Measurements from ENCODE around the gene MOB4. TPM values are rescaled to one million over a fixed set of nuclear protein-coding genes. Genes with fewer than 3 reads are reported as not detected.

Gene MOB4
- polyA plus RNA-seq, 4 donors, result 17.6 to 35.1 (median 23.2) TPM

GRCh38 chr2:197502201-197502600 is 13.7 kb upstream of the MOB4 start:
- Histone ChIP-seq H3K4me3 (ENCODE audit: low read depth in 1 of 3, low read length in 3 of 3) (peak overlapping the region in 2 of 3 donors; percentile 62 to 77), H3K27ac (ENCODE audit: low read depth in 1 of 3, low read length in 2 of 3) (peak overlapping the region in 2 of 3 donors; percentile 38 to 93), H3K27me3 (ENCODE audit: control insufficient read depth in 3 of 3, insufficient read depth in 3 of 3, low read length in 3 of 3) (no peaks in the 10 kb centered on the region), H3K36me3 (ENCODE audit: control insufficient read depth in 3 of 3, insufficient read depth in 2 of 3, low read depth in 1 of 3, low read length in 3 of 3) (peaks cover 0 to 24% (median 0%) of the 10 kb centered on the region in 3 donors), H3K4me1 (ENCODE audit: control insufficient read depth in 3 of 3, insufficient read depth in 2 of 3, low read depth in 1 of 3, low read length in 2 of 3) (peaks cover 0 to 10% (median 6%) of the 10 kb centered on the region in 3 donors), H3K9me3 (ENCODE audit: control insufficient read depth in 2 of 2, insufficient read depth in 1 of 2, low read depth in 1 of 2, low read length in 1 of 2) (no peaks in the 10 kb centered on the region)
- WGBS, 3 donors, result 13 to 43% (median 16%) methylated on average over 4 of the region's 4 CpGs
- DNase-seq, result no peak
- no peak for FAIRE-seq

- DNase-seq (no peak), FAIRE-seq (peak; percentile 10)
- 32 to 60% (median 39%) methylated on average over 4 of the region's 4 CpGs for WGBS, 3 donors
- Histone ChIP-seq H3K36me3 (ENCODE audit: control insufficient read depth in 3 of 3, insufficient read depth in 2 of 3, low read depth in 1 of 3, low read length in 3 of 3) (peaks cover 0 to 24% (median 0%) of the 10 kb centered on the region in 3 donors), H3K4me1 (ENCODE audit: control insufficient read depth in 3 of 3, insufficient read depth in 2 of 3, low read depth in 1 of 3, low read length in 2 of 3) (peaks cover 0 to 8% (median 5%) of the 10 kb centered on the region in 3 donors), H3K9me3 (ENCODE audit: control insufficient read depth in 2 of 2, insufficient read depth in 1 of 2, low read depth in 1 of 2, low read length in 1 of 2) (no peaks in the 10 kb centered on the region), H3K4me3 (ENCODE audit: low read depth in 1 of 3, low read length in 3 of 3) (peak overlapping the region in 1 of 3 donors; percentile 77), H3K27me3 (ENCODE audit: control insufficient read depth in 3 of 3, insufficient read depth in 3 of 3, low read length in 3 of 3) (no peaks in the 10 kb centered on the region), H3K27ac (ENCODE audit: low read depth in 1 of 3, low read length in 2 of 3) (peak overlapping the region in 1 of 3 donors; percentile 93)
Measured at GRCh38 chr2:197502685-197503084, 13.2 kb upstream of the MOB4 start.

- WGBS, 3 donors, result 90 to 98% (median 97%) methylated on average over 2 of the region's 2 CpGs
- no peaks in the 10 kb centered on the region for H3K27me3 ChIP-seq (ENCODE audit: control insufficient read depth in 3 of 3, insufficient read depth in 3 of 3, low read length in 3 of 3)
- H3K27ac ChIP-seq (ENCODE audit: low read depth in 1 of 3, low read length in 2 of 3), result no peak overlapping the region
- no peaks in the 10 kb centered on the region for H3K9me3 ChIP-seq (ENCODE audit: control insufficient read depth in 2 of 2, insufficient read depth in 1 of 2, low read depth in 1 of 2, low read length in 1 of 2)
- peaks cover 0 to 6% (median 2%) of the 10 kb centered on the region in 3 donors for H3K4me1 ChIP-seq (ENCODE audit: control insufficient read depth in 3 of 3, insufficient read depth in 2 of 3, low read depth in 1 of 3, low read length in 2 of 3)
- peaks cover 0 to 24% (median 0%) of the 10 kb centered on the region in 3 donors for H3K36me3 ChIP-seq (ENCODE audit: control insufficient read depth in 3 of 3, insufficient read depth in 2 of 3, low read depth in 1 of 3, low read length in 3 of 3)
- FAIRE-seq, result no peak
- no peak for DNase-seq
- H3K4me3 ChIP-seq (ENCODE audit: low read depth in 1 of 3, low read length in 3 of 3), result no peak overlapping the region
Measured at GRCh38 chr2:197504000-197504399, 11.9 kb upstream of the MOB4 start.

DNA sequence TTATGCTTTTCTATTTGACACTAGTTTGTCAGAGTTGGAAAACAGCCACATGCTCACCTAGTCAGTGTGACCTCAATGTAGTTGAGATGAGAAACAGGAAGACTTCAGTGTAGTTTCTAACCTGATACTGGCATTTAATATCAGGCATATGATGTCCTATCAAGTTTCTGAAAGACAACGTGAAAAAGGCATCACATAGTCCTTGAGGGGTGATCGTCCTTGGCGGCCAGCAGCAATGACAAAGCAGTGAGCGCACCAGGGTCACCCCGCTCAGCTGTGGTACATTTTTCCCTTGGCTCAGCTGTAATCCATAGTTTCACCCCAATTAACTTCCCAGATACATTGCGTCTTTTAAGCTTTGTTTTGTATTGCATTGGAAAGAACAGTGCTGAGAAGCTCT is 11.4 kb upstream of the MOB4 start:
- Histone ChIP-seq H3K4me3 (ENCODE audit: low read depth in 1 of 3, low read length in 3 of 3) (no peak overlapping the region), H3K36me3 (ENCODE audit: control insufficient read depth in 3 of 3, insufficient read depth in 2 of 3, low read depth in 1 of 3, low read length in 3 of 3) (peaks cover 0 to 24% (median 0%) of the 10 kb centered on the region in 3 donors), H3K9me3 (ENCODE audit: control insufficient read depth in 2 of 2, insufficient read depth in 1 of 2, low read depth in 1 of 2, low read length in 1 of 2) (no peaks in the 10 kb centered on the region), H3K27ac (ENCODE audit: low read depth in 1 of 3, low read length in 2 of 3) (no peak overlapping the region), H3K27me3 (ENCODE audit: control insufficient read depth in 3 of 3, insufficient read depth in 3 of 3, low read length in 3 of 3) (no peaks in the 10 kb centered on the region), H3K4me1 (ENCODE audit: control insufficient read depth in 3 of 3, insufficient read depth in 2 of 3, low read depth in 1 of 3, low read length in 2 of 3) (peaks cover 0 to 6% (median 2%) of the 10 kb centered on the region in 3 donors)
- DNase-seq, result no peak
- WGBS, 3 donors, result 85 to 92% (median 91%) methylated on average over 6 of the region's 6 CpGs
- FAIRE-seq, result no peak

DNA sequence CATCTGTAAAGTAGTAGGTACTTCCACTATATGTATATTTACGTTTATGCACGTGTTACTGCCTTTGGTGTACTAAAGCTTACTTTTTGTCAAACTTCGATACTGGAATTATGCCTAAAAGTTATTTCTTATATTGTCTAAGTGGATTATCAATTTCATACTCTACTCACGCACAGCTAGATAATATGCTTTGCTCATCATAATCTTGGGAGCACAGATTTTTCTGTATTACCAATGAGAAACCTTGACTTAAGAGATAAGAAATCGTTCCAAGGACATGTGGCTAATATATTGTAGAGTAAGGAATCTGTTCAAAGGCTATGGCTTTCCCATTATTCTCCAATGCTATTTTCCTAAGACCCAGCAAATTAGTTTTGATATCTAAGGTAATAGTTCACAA is 9.2 kb upstream of the MOB4 start:
- WGBS, 3 donors, result 80 to 93% (median 82%) methylated on average over 5 of the region's 5 CpGs
- no peaks in the 10 kb centered on the region for H3K27me3 ChIP-seq (ENCODE audit: control insufficient read depth in 3 of 3, insufficient read depth in 3 of 3, low read length in 3 of 3)
- peaks cover 0 to 6% (median 2%) of the 10 kb centered on the region in 3 donors for H3K4me1 ChIP-seq (ENCODE audit: control insufficient read depth in 3 of 3, insufficient read depth in 2 of 3, low read depth in 1 of 3, low read length in 2 of 3)
- H3K4me3 ChIP-seq (ENCODE audit: low read depth in 1 of 3, low read length in 3 of 3), result no peak overlapping the region
- H3K36me3 ChIP-seq (ENCODE audit: control insufficient read depth in 3 of 3, insufficient read depth in 2 of 3, low read depth in 1 of 3, low read length in 3 of 3), result peaks cover 0 to 27% (median 0%) of the 10 kb centered on the region in 3 donors
- FAIRE-seq, result no peak
- H3K27ac ChIP-seq (ENCODE audit: low read depth in 1 of 3, low read length in 2 of 3), result no peak overlapping the region
- no peaks in the 10 kb centered on the region for H3K9me3 ChIP-seq (ENCODE audit: control insufficient read depth in 2 of 2, insufficient read depth in 1 of 2, low read depth in 1 of 2, low read length in 1 of 2)
- no peak for DNase-seq

DNA sequence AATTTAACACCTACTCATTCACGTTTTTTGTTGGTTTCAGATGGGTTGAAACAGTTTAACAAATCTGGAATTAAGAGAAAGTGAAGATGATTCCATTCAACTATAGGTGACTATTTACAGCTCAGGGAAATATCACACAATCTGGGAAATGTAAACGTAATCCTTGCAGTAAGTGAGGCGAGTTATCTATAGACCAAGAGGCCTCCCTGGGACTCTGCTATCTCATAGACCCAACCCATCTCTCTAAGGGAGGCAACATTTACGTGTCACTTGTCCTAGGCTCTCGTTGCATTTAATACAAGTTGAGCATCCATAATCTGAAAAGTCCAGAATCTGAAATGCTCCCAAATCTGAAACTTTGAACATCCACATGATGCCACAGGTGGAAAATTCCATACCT is 2.0 kb upstream of the MOB4 start:
- no peak overlapping the region for H3K4me3 ChIP-seq (ENCODE audit: low read depth in 1 of 3, low read length in 3 of 3)
- WGBS, 3 donors, result 87 to 90% (median 88%) methylated on average over 5 of the region's 5 CpGs

DNA sequence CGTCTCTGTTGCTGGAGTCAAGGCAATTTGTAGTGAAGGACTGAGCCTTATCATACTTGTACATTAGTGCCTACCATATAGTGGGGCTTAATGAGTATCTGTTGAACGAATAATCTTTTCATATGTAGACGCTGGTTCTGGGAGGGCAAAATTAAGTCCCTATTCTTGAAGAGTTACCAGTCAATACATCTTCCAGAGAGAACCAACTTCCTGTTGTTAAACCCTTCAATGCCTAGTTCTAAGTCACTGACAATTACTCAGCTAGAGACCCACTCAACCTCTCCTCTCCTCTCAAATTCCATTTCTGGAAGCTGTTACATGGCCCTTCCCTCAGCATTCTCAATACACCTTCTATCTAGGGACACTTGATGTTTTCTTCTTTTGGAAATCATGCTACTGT is 1.1 kb upstream of the MOB4 start:
- WGBS, 3 donors, result 54 to 56% (median 56%) methylated on average over 3 of the region's 3 CpGs
- Histone ChIP-seq H3K4me3 (ENCODE audit: low read depth in 1 of 3, low read length in 3 of 3) (peak overlapping the region in 2 of 3 donors; percentile 62 to 95), H3K9me3 (ENCODE audit: control insufficient read depth in 2 of 2, insufficient read depth in 1 of 2, low read depth in 1 of 2, low read length in 1 of 2) (no peaks in the 10 kb centered on the region), H3K4me1 (ENCODE audit: control insufficient read depth in 3 of 3, insufficient read depth in 2 of 3, low read depth in 1 of 3, low read length in 2 of 3) (peaks cover 0 to 6% (median 5%) of the 10 kb centered on the region in 3 donors), H3K27ac (ENCODE audit: low read depth in 1 of 3, low read length in 2 of 3) (peak overlapping the region; percentile 84 to 97 (median 89)), H3K36me3 (ENCODE audit: control insufficient read depth in 3 of 3, insufficient read depth in 2 of 3, low read depth in 1 of 3, low read length in 3 of 3) (peaks cover 0 to 10% (median 0%) of the 10 kb centered on the region in 3 donors), H3K27me3 (ENCODE audit: control insufficient read depth in 3 of 3, insufficient read depth in 3 of 3, low read length in 3 of 3) (no peaks in the 10 kb centered on the region)
- no peak for FAIRE-seq
- no peak for DNase-seq

More for the DNA sequence above, 2.0 kb upstream of the MOB4 start:
- peaks cover 0 to 8% (median 0%) of the 10 kb centered on the region in 3 donors for H3K36me3 ChIP-seq (ENCODE audit: control insufficient read depth in 3 of 3, insufficient read depth in 2 of 3, low read depth in 1 of 3, low read length in 3 of 3)
- no peaks in the 10 kb centered on the region for H3K27me3 ChIP-seq (ENCODE audit: control insufficient read depth in 3 of 3, insufficient read depth in 3 of 3, low read length in 3 of 3)
- H3K9me3 ChIP-seq (ENCODE audit: control insufficient read depth in 2 of 2, insufficient read depth in 1 of 2, low read depth in 1 of 2, low read length in 1 of 2), result no peaks in the 10 kb centered on the region
- no peak for DNase-seq
- peaks cover 0 to 6% (median 5%) of the 10 kb centered on the region in 3 donors for H3K4me1 ChIP-seq (ENCODE audit: control insufficient read depth in 3 of 3, insufficient read depth in 2 of 3, low read depth in 1 of 3, low read length in 2 of 3)
- no peak overlapping the region for H3K27ac ChIP-seq (ENCODE audit: low read depth in 1 of 3, low read length in 2 of 3)
- FAIRE-seq, result no peak

DNA sequence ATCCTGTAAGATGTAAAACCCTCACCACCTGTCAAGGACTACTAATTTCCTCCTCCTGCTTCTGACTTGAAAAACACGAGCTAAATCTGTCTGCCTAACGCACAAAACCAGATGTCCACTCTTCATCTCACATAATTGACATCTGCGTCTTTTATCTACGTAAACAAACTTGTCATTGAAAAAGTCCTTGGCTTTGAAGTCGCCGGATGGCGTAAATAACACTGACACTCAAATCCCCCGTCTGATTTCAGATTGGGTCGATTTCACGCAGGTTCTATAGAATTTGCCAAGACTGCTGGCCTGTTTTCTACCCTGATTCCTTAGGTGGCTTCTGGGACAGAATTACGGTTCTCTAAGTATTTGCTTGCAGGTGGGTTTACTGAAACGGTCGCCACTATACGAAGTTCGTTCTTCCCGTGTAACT is 539 bp upstream of the MOB4 start:
- Histone ChIP-seq H3K9me3 (ENCODE audit: control insufficient read depth in 2 of 2, insufficient read depth in 1 of 2, low read depth in 1 of 2, low read length in 1 of 2) (no peaks in the 10 kb centered on the region), H3K4me1 (ENCODE audit: control insufficient read depth in 3 of 3, insufficient read depth in 2 of 3, low read depth in 1 of 3, low read length in 2 of 3) (peaks cover 0 to 6% (median 5%) of the 10 kb centered on the region in 3 donors), H3K27ac (ENCODE audit: low read depth in 1 of 3, low read length in 2 of 3) (peak overlapping the region; percentile 84 to 97 (median 89)), H3K36me3 (ENCODE audit: control insufficient read depth in 3 of 3, insufficient read depth in 2 of 3, low read depth in 1 of 3, low read length in 3 of 3) (peaks cover 0 to 12% (median 0%) of the 10 kb centered on the region in 3 donors), H3K27me3 (ENCODE audit: control insufficient read depth in 3 of 3, insufficient read depth in 3 of 3, low read length in 3 of 3) (no peaks in the 10 kb centered on the region), H3K4me3 (ENCODE audit: low read depth in 1 of 3, low read length in 3 of 3) (peak overlapping the region; percentile 62 to 95 (median 74))
- WGBS, 3 donors, result 0% methylated on average over 16 of the region's 16 CpGs
- no peak for FAIRE-seq
- DNase-seq, result no peak

GRCh38 chr2:197516393-197516761 is 511 bp downstream of the MOB4 start:
- FAIRE-seq (no peak), DNase-seq (peak in 1 of 2 donors; percentile 43)
- Histone ChIP-seq H3K27me3 (ENCODE audit: control insufficient read depth in 3 of 3, insufficient read depth in 3 of 3, low read length in 3 of 3) (no peaks in the 10 kb centered on the region), H3K9me3 (ENCODE audit: control insufficient read depth in 2 of 2, insufficient read depth in 1 of 2, low read depth in 1 of 2, low read length in 1 of 2) (peaks cover 0 to 4% of the 10 kb centered on the region in 2 donors), H3K4me3 (ENCODE audit: low read depth in 1 of 3, low read length in 3 of 3) (peak overlapping the region; percentile 62 to 95 (median 74)), H3K4me1 (ENCODE audit: control insufficient read depth in 3 of 3, insufficient read depth in 2 of 3, low read depth in 1 of 3, low read length in 2 of 3) (peaks cover 0 to 6% (median 5%) of the 10 kb centered on the region in 3 donors), H3K36me3 (ENCODE audit: control insufficient read depth in 3 of 3, insufficient read depth in 2 of 3, low read depth in 1 of 3, low read length in 3 of 3) (peaks cover 0 to 13% (median 0%) of the 10 kb centered on the region in 3 donors), H3K27ac (ENCODE audit: low read depth in 1 of 3, low read length in 2 of 3) (peak overlapping the region; percentile 69 to 97 (median 84))
- 0 to 1% (median 0%) methylated on average over 14 to 17 of the region's 17 CpGs for WGBS, 3 donors

Measured in small intestine (tissue), 7 donors.